Tibial artery (tissue), 4 donors: ENCODE measurements around the gene PLCH1.

Experiments
- DNase-seq, 2 donors: peaks; one replicate each; pipeline ENCODE4 v3.0.0-alpha.2; 2019
- H3K27ac ChIP-seq, 2 donors: fragments of 200-600 bp; sonication (generic) in 1 of 2; 1 replicate in 1 of 2; 2 replicates in 1 of 2; pipeline ENCODE4 v1.5.1; 2018 to 2019; ENCODE audit warnings: mild to moderate bottlenecking in 1 of 2
- H3K27me3 ChIP-seq, 2 donors: fragments of 200-600 bp; sonication (generic) in 1 of 2; one replicate each; pipeline versions ENCODE4 v1.5.1 to v1.6.0; 2016 to 2019
- H3K36me3 ChIP-seq, 3 donors: fragments of 200-600 bp; sonication (generic) in 2 of 3; one replicate each; pipeline ENCODE4 v1.5.1; 2016 to 2019; ENCODE audit warnings: mild to moderate bottlenecking in 2 of 3
- H3K4me1 ChIP-seq, 4 donors: fragments of 200-600 bp; sonication (generic) in 2 of 4; 1 replicate in 3 of 4; 2 replicates in 1 of 4; pipeline ENCODE4 v1.5.1; 2016 to 2019
- H3K4me3 ChIP-seq, 2 donors: fragments of 200-600 bp; sonication (generic) in 1 of 2; 1 replicate in 1 of 2; 2 replicates in 1 of 2; pipeline ENCODE4 v1.5.1; 2018 to 2019; ENCODE audit warnings: mild to moderate bottlenecking in 2 of 2
- H3K9me3 ChIP-seq, 3 donors: fragments of 200-600 bp; sonication (generic) in 1 of 3; one replicate each; pipeline ENCODE4 v1.5.1; 2016 to 2019
- CTCF ChIP-seq, 2 experiments: fragments of 200-600 bp in 1 of 2; fragments of 450-650 bp in 1 of 2; IDR thresholded peaks; one replicate each; pipeline ENCODE4 v1.5.1; 2017 to 2019; ENCODE audit warnings: antibody characterized with exemption in 2 of 2, mild to moderate bottlenecking in 1 of 2, moderate library complexity in 1 of 2
- intact Hi-C: fragments of 100-400 bp; cut with DNase I; formaldehyde crosslinking; loops from one replicate; pipeline ENCODE4 v1.15.0; 2023; ENCODE audit warnings: low total_unique reads

The PLCH1 gene

GRCh38 chr3:155594526-155595187 lies 150.2 kb downstream of the PLCH1 start:
- Histone ChIP-seq H3K4me3 (no peak overlapping the region), H3K9me3 (no peaks in the 10 kb centered on the region), H3K36me3 (no peaks in the 10 kb centered on the region), H3K4me1 (no peaks in the 10 kb centered on the region), H3K27ac (no peak overlapping the region), H3K27me3 (no peaks in the 10 kb centered on the region)
- intact Hi-C loops = no loop called here
- no peak for TF ChIP-seq CTCF (IDR thresholded peaks at IDR 0.05)
- no peak for DNase-seq

GRCh38 chr3:155587581-155587980 lies 157.3 kb downstream of the PLCH1 start:
- DNase-seq = no peak

GRCh38 chr3:155585384-155585783 lies 159.5 kb downstream of the PLCH1 start:
- Histone ChIP-seq H3K36me3 (no peaks in the 10 kb centered on the region), H3K4me3 (no peak overlapping the region), H3K27me3 (peaks cover 0 to 2% of the 10 kb centered on the region in 2 donors), H3K27ac (no peak overlapping the region), H3K4me1 (no peaks in the 10 kb centered on the region), H3K9me3 (no peaks in the 10 kb centered on the region)
- DNase-seq = no peak
- intact Hi-C loops = no loop called here
- no peak for TF ChIP-seq CTCF (IDR thresholded peaks at IDR 0.05)

More at GRCh38 chr3:155587581-155587980, 157.3 kb downstream of the PLCH1 start:
- Histone ChIP-seq H3K9me3 (no peaks in the 10 kb centered on the region), H3K4me3 (no peak overlapping the region), H3K4me1 (no peaks in the 10 kb centered on the region), H3K27me3 (no peaks in the 10 kb centered on the region), H3K27ac (no peak overlapping the region), H3K36me3 (no peaks in the 10 kb centered on the region)
- TF ChIP-seq CTCF (IDR thresholded peaks at IDR 0.05) = no peak
- intact Hi-C loops = no loop called here

- peaks cover 0 to 2% of the 10 kb centered on the region in 2 donors for H3K27me3 ChIP-seq
- no peaks in the 10 kb centered on the region for H3K9me3 ChIP-seq
- H3K27ac ChIP-seq = no peak overlapping the region
- H3K36me3 ChIP-seq = no peaks in the 10 kb centered on the region
- no peak overlapping the region for H3K4me3 ChIP-seq
- TF ChIP-seq CTCF (IDR thresholded peaks at IDR 0.05) = no peak
- intact Hi-C loops = no loop called here
- DNase-seq = no peak
- H3K4me1 ChIP-seq = no peaks in the 10 kb centered on the region
Observed at GRCh38 chr3:155581579-155581978, 163.3 kb downstream of the PLCH1 start.

GRCh38 chr3:155572085-155572484 lies 172.8 kb downstream of the PLCH1 start:
- no peaks in the 10 kb centered on the region for H3K9me3 ChIP-seq
- TF ChIP-seq CTCF (IDR thresholded peaks at IDR 0.05) = no peak
- H3K4me1 ChIP-seq = no peaks in the 10 kb centered on the region
- no peak overlapping the region for H3K4me3 ChIP-seq
- no peak overlapping the region for H3K27ac ChIP-seq
- no peaks in the 10 kb centered on the region for H3K36me3 ChIP-seq
- intact Hi-C loops = no loop called here
- no peaks in the 10 kb centered on the region for H3K27me3 ChIP-seq
- no peak for DNase-seq

GRCh38 chr3:155568295-155568694 lies 176.6 kb downstream of the PLCH1 start:
- TF ChIP-seq CTCF (IDR thresholded peaks at IDR 0.05) = no peak
- no peak overlapping the region for H3K4me3 ChIP-seq
- DNase-seq = no peak
- H3K27me3 ChIP-seq = no peaks in the 10 kb centered on the region
- no peaks in the 10 kb centered on the region for H3K36me3 ChIP-seq
- H3K9me3 ChIP-seq = no peaks in the 10 kb centered on the region
- H3K4me1 ChIP-seq = no peaks in the 10 kb centered on the region
- intact Hi-C loops = no loop called here
- H3K27ac ChIP-seq = no peak overlapping the region
